ENCODE results near the gene KCNB1. TPM values are rescaled to one million over a fixed set of nuclear protein-coding genes. Genes with fewer than 3 reads are reported as not detected.

The KCNB1 gene
- polyA plus RNA-seq, 1 experiment: 0.06 TPM

GRCh38 chr20:49372095-49372734 lies 110.3 kb downstream of the KCNB1 start:
- Histone ChIP-seq H3K9me3 (ENCODE audit: control insufficient read depth, insufficient read depth, low read length) (no peaks in the 10 kb centered on the region; the same call in 1 of the 2 replicates), H3K4me3 (ENCODE audit: low read depth, low read length) (no peak overlapping the region), H3K27me3 (ENCODE audit: control insufficient read depth, insufficient read depth, low read length) (peaks cover 51% of the 10 kb centered on the region), H3K27ac (ENCODE audit: low read depth, low read length) (no peak overlapping the region)
- POLR2A ChIA-PET: no interaction called here
- DNase-seq (ENCODE audit: low read depth, low spot score): no peak
- TF ChIP-seq CTCF (IDR thresholded peaks at IDR 0.05; ENCODE audit: low read depth, low read length): no peak
- CTCF ChIA-PET: no interaction called here

DNA sequence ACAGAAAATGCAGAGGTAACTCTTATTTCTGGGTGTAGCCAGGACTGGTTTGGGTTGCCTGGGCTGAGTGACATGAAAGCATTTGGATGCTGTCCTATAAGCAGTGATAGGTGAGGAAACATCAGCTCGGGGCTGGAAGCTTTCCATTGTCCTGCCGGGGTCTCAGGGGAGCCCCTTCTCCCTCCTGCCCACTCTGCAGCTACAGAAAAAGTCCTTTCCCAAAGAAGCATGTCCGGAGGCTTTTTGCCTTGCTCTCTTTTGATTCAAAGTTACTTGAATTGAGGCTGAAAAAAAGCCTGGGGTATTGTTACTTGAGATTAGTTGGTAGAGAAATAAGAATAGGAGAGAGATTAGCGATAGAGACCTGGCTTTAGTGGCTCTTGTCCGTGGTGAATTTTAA lies 113.9 kb downstream of the KCNB1 start:
- Histone ChIP-seq H3K4me3 (ENCODE audit: low read depth, low read length) (no peak overlapping the region), H3K27ac (ENCODE audit: low read depth, low read length) (no peak overlapping the region), H3K9me3 (ENCODE audit: control insufficient read depth, insufficient read depth, low read length) (no peaks in the 10 kb centered on the region), H3K27me3 (ENCODE audit: control insufficient read depth, insufficient read depth, low read length) (peaks cover 60% of the 10 kb centered on the region)
- POLR2A ChIA-PET: no interaction called here
- DNase-seq (ENCODE audit: low read depth, low spot score): no peak
- CTCF ChIA-PET: no interaction called here
- no peak for TF ChIP-seq CTCF (IDR thresholded peaks at IDR 0.05; ENCODE audit: low read depth, low read length)

GRCh38 chr20:49367113-49367512 lies 115.4 kb downstream of the KCNB1 start:
- ChIA-PET POLR2A (no interaction called here), CTCF (no interaction called here)
- no peak for DNase-seq (ENCODE audit: low read depth, low spot score)

DNA sequence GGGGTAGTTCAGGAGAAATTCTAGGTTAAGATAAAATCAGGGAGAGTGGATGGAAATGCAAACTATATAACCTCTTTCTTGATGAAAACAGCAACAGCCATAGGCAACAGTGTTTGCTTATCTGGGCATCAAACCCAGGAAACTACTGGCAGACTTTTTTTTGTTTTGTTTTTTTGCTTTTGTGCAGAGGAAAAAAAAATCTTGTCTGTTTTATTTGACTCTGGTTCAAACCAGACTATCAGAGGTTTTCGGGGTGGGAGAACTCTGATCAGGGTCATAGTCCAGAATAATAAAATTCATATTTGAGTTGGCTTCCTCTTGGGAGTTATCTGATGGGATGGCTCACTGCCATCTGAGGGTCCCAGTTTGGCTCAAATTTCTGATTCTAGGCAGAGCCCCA lies 115.8 kb downstream of the KCNB1 start:
- Histone ChIP-seq H3K9me3 (ENCODE audit: control insufficient read depth, insufficient read depth, low read length) (no peaks in the 10 kb centered on the region), H3K27ac (ENCODE audit: low read depth, low read length) (no peak overlapping the region), H3K27me3 (ENCODE audit: control insufficient read depth, insufficient read depth, low read length) (peaks cover 60% of the 10 kb centered on the region), H3K4me3 (ENCODE audit: low read depth, low read length) (no peak overlapping the region)
- DNase-seq (ENCODE audit: low read depth, low spot score): no peak
- TF ChIP-seq CTCF (IDR thresholded peaks at IDR 0.05; ENCODE audit: low read depth, low read length): no peak
- ChIA-PET POLR2A (no interaction called here), CTCF (interaction anchor here (0.6 kb wide), 1 partner anchor 18 kb away, joined by 3 read pairs; no protein-coding TSS in a partner anchor)

More at GRCh38 chr20:49367113-49367512, 115.4 kb downstream of the KCNB1 start:
- no peak overlapping the region for H3K27ac ChIP-seq (ENCODE audit: low read depth, low read length)
- no peak for TF ChIP-seq CTCF (IDR thresholded peaks at IDR 0.05; ENCODE audit: low read depth, low read length)
- H3K4me3 ChIP-seq (ENCODE audit: low read depth, low read length): no peak overlapping the region
- H3K27me3 ChIP-seq (ENCODE audit: control insufficient read depth, insufficient read depth, low read length): peaks cover 62% of the 10 kb centered on the region
- no peaks in the 10 kb centered on the region for H3K9me3 ChIP-seq (ENCODE audit: control insufficient read depth, insufficient read depth, low read length)

GRCh38 chr20:49361862-49362660 lies 120.4 kb downstream of the KCNB1 start:
- CTCF ChIA-PET: no interaction called here
- no peak overlapping the region for H3K27ac ChIP-seq (ENCODE audit: low read depth, low read length)
- DNase-seq (ENCODE audit: low read depth, low spot score): no peak
- no peak for TF ChIP-seq CTCF (IDR thresholded peaks at IDR 0.05; ENCODE audit: low read depth, low read length)
- POLR2A ChIA-PET: no interaction called here
- no peaks in the 10 kb centered on the region for H3K9me3 ChIP-seq (ENCODE audit: control insufficient read depth, insufficient read depth, low read length)
- H3K27me3 ChIP-seq (ENCODE audit: control insufficient read depth, insufficient read depth, low read length): peaks cover 45% of the 10 kb centered on the region
- H3K4me3 ChIP-seq (ENCODE audit: low read depth, low read length): no peak overlapping the region
